Inflammatory macrophage treated with lipopolysaccharide for 1 hour (primary cell): ENCODE data around the gene IDH1.
"Not testable (repeated sequence)": the region's sequence is repeated elsewhere in the genome, so short reads cannot be mapped to it uniquely, and the experiment has no call there.

Experiments used
- DNase-seq, 2 donors: peaks; one replicate each; pipeline ENCODE4 v3.0.0-alpha.2; 2020 to 2022

Gene IDH1

GRCh38 chr2:208254871-208255556, at the start of gene IDH1:
Gene IDH1 (minus strand): TSS chr2:208255071. CDS start chr2:208251551, 3,520 bp downstream.
- peak; percentile 90 to 97 for DNase-seq

GRCh38 chr2:208304157-208304556, 49.3 kb upstream of the IDH1 start:
- no peak for DNase-seq

- no peak for DNase-seq
Measured at GRCh38 chr2:208300847-208301618, 46.2 kb upstream of the IDH1 start.

- DNase-seq: peak; percentile 7 to 16
Measured at GRCh38 chr2:208297961-208298360, 43.1 kb upstream of the IDH1 start.

GRCh38 chr2:208296610-208297009, 41.7 kb upstream of the IDH1 start:
- no peak for DNase-seq

- DNase-seq: no peak
Measured at GRCh38 chr2:208295834-208296233, 41.0 kb upstream of the IDH1 start.

- DNase-seq: peak; percentile 21 to 22
Measured at GRCh38 chr2:208294482-208295024, 39.7 kb upstream of the IDH1 start.

GRCh38 chr2:208285853-208286252, 31.0 kb upstream of the IDH1 start:
- peak in 1 of 2 donors; percentile 18 for DNase-seq

- DNase-seq: no peak
Measured at GRCh38 chr2:208280933-208281332, 26.1 kb upstream of the IDH1 start.

- no peak for DNase-seq
Measured at GRCh38 chr2:208280234-208280633, 25.4 kb upstream of the IDH1 start.

GRCh38 chr2:208279236-208279635, 24.4 kb upstream of the IDH1 start:
- no peak for DNase-seq

- no peak for DNase-seq
Measured at GRCh38 chr2:208278549-208278948, 23.7 kb upstream of the IDH1 start.

- DNase-seq: no peak
Measured at GRCh38 chr2:208274748-208275147, 19.9 kb upstream of the IDH1 start.

GRCh38 chr2:208269091-208269490, 14.2 kb upstream of the IDH1 start:
- no peak for DNase-seq

GRCh38 chr2:208268156-208268952, 13.5 kb upstream of the IDH1 start:
- DNase-seq: peak in 1 of 2 donors; percentile 19

GRCh38 chr2:208267526-208267925, 12.7 kb upstream of the IDH1 start:
- DNase-seq: not testable (repeated sequence)

GRCh38 chr2:208266936-208267335, 12.1 kb upstream of the IDH1 start:
- DNase-seq: no peak

GRCh38 chr2:208266553-208266893, 11.7 kb upstream of the IDH1 start:
- DNase-seq: no peak

GRCh38 chr2:208265801-208266552, 11.1 kb upstream of the IDH1 start, which contains the start of gene PIKFYVE:
Gene PIKFYVE (plus strand): TSS chr2:208266255. CDS start chr2:208271520, 5,265 bp downstream.
- peak; percentile 95 to 96 for DNase-seq

GRCh38 chr2:208265371-208265800, 10.5 kb upstream of the IDH1 start:
- peak in 1 of 2 donors; percentile 23 for DNase-seq

- not testable (repeated sequence) for DNase-seq
Measured at GRCh38 chr2:208256849-208257813, 2.3 kb upstream of the IDH1 start.
